Right atrium auricular region (tissue), 2 donors: ENCODE results near the gene HMGB1. TPM values are rescaled to one million over a fixed set of nuclear protein-coding genes. Genes with fewer than 3 reads are reported as not detected.
A peak's percentile ranks its signal among the peaks of the same experiment; 100 is the strongest.

Source experiments
- DNase-seq: peaks from one replicate; pipeline ENCODE4 v3.0.0-alpha.2; 2019; ENCODE audit warnings: low spot score
- H3K27ac ChIP-seq, 2 donors: fragments of 200-600 bp; sonication (generic); 1 replicate in 1 of 2; 2 replicates in 1 of 2; pipeline ENCODE4 v1.5.1; 2016 to 2019
- H3K27me3 ChIP-seq, 2 donors: fragments of 200-600 bp; sonication (generic); one replicate each; pipeline versions ENCODE4 v1.5.1 to v1.6.0; 2017 to 2019
- H3K36me3 ChIP-seq: fragments of 200-600 bp; sonication (generic); one replicate; pipeline ENCODE4 v1.5.1; 2016
- H3K4me1 ChIP-seq, 2 donors: fragments of 200-600 bp; sonication (generic); one replicate each; pipeline versions ENCODE4 v1.5.1 to v1.6.0; 2017 to 2019
- H3K4me3 ChIP-seq, 2 donors: fragments of 200-600 bp; sonication (generic); 1 replicate in 1 of 2; 2 replicates in 1 of 2; pipeline ENCODE4 v1.5.1; 2017 to 2019; ENCODE audit warnings: mild to moderate bottlenecking in 1 of 2, moderate library complexity in 1 of 2
- H3K9me3 ChIP-seq, 2 donors: fragments of 200-600 bp; sonication (generic); one replicate each; pipeline ENCODE4 v1.5.1; 2019
- total RNA-seq, 2 donors: library from RNA; depleted of rRNA; stranded (reverse); fragments of >200 nt; gene quantifications; one replicate each; pipeline ENCODE4 v1.1.0, GENCODE V29; 2016
- TF ChIP-seq, protein P1 (sequence below), 2 donors: fragments of 200-600 bp; sonication (generic); IDR thresholded peaks; one replicate each; pipeline ENCODE4 v1.5.1; 2019; ENCODE audit warnings: antibody characterized with exemption in 2 of 2

HMGB1 gene
- total RNA-seq, 2 donors from 2014 or later = 133 to 190 TPM

GRCh38 chr13:30477346-30478195 is 11.8 kb upstream of the HMGB1 start:
- Histone ChIP-seq H3K9me3 (no peaks in the 10 kb centered on the region), H3K4me3 (no peak overlapping the region), H3K4me1 (no peaks in the 10 kb centered on the region), H3K36me3 (no peaks in the 10 kb centered on the region), H3K27ac (no peak overlapping the region), H3K27me3 (no peaks in the 10 kb centered on the region)
- no peak for DNase-seq
- TF ChIP-seq, protein P1, sequence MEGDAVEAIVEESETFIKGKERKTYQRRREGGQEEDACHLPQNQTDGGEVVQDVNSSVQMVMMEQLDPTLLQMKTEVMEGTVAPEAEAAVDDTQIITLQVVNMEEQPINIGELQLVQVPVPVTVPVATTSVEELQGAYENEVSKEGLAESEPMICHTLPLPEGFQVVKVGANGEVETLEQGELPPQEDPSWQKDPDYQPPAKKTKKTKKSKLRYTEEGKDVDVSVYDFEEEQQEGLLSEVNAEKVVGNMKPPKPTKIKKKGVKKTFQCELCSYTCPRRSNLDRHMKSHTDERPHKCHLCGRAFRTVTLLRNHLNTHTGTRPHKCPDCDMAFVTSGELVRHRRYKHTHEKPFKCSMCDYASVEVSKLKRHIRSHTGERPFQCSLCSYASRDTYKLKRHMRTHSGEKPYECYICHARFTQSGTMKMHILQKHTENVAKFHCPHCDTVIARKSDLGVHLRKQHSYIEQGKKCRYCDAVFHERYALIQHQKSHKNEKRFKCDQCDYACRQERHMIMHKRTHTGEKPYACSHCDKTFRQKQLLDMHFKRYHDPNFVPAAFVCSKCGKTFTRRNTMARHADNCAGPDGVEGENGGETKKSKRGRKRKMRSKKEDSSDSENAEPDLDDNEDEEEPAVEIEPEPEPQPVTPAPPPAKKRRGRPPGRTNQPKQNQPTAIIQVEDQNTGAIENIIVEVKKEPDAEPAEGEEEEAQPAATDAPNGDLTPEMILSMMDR (IDR thresholded peaks at IDR 0.05) = no peak

GRCh38 chr13:30473675-30474074 is 7.9 kb upstream of the HMGB1 start:
- Histone ChIP-seq H3K36me3 (no peaks in the 10 kb centered on the region), H3K9me3 (no peaks in the 10 kb centered on the region), H3K27me3 (no peaks in the 10 kb centered on the region), H3K27ac (no peak overlapping the region), H3K4me3 (no peak overlapping the region), H3K4me1 (no peaks in the 10 kb centered on the region)
- TF ChIP-seq, protein P1 (IDR thresholded peaks at IDR 0.05) = no peak
- DNase-seq = no peak

DNA sequence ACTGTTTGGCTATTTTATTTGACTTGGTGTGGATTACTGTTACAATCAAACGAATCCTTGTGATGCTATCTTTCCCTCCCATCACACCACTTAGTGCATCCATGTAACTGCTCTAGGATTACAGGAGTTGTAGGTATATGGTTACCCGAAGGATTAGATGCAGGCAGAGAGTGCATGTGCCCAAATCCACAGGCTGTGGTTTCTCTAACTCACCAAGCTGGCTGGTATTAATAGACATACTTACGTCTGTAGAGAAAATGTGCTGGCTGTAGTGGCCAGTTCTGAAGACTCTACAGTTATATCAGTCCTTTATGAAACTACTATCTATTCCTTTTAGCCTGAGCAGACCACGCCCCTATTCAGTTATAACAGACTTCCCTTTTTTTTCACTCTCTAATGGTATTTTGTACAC is 1.1 kb upstream of the HMGB1 start:
- Histone ChIP-seq H3K4me3 (no peak overlapping the region), H3K4me1 (peaks cover 2 to 26% of the 10 kb centered on the region in 2 donors), H3K9me3 (no peaks in the 10 kb centered on the region), H3K36me3 (peaks cover 14% of the 10 kb centered on the region), H3K27ac (no peak overlapping the region), H3K27me3 (no peaks in the 10 kb centered on the region)
- no peak for DNase-seq
- TF ChIP-seq, protein P1 (IDR thresholded peaks at IDR 0.05) = no peak

GRCh38 chr13:30466358-30466714 is 600 bp upstream of the HMGB1 start:
- Histone ChIP-seq H3K4me3 (no peak overlapping the region), H3K27me3 (no peaks in the 10 kb centered on the region), H3K9me3 (no peaks in the 10 kb centered on the region), H3K4me1 (peaks cover 2 to 31% of the 10 kb centered on the region in 2 donors), H3K36me3 (peaks cover 19% of the 10 kb centered on the region), H3K27ac (peak overlapping the region in 1 of 2 donors; percentile 98)
- no peak for DNase-seq
- TF ChIP-seq, protein P1 (IDR thresholded peaks at IDR 0.05) = no peak

DNA sequence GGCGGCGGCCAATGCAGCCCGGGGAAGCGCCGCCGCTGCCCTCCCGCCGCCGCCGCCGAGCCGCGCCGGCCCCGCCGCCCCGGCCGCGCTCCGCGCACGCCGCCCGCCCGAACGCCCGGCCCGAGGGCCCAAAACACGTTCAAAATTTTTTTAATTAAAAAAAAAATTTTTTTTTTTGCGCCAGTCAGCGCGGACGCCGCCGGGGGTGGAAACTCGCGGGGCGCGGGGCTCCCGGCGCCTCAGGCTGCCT is 468 bp downstream of the HMGB1 start:
- Histone ChIP-seq H3K4me3 (peak overlapping the region; percentile 97 to 99), H3K27ac (peak overlapping the region; percentile 98 to 100), H3K9me3 (no peaks in the 10 kb centered on the region), H3K4me1 (peaks cover 2 to 32% of the 10 kb centered on the region in 2 donors), H3K36me3 (peaks cover 20% of the 10 kb centered on the region), H3K27me3 (no peaks in the 10 kb centered on the region)
- no peak for DNase-seq
- TF ChIP-seq, protein P1 (IDR thresholded peaks at IDR 0.05) = no peak
